ENCODE measurements around the gene SPATA31C1.
A peak's percentile ranks its signal among the peaks of the same experiment; 100 is the strongest.

Gene SPATA31C1

DNA sequence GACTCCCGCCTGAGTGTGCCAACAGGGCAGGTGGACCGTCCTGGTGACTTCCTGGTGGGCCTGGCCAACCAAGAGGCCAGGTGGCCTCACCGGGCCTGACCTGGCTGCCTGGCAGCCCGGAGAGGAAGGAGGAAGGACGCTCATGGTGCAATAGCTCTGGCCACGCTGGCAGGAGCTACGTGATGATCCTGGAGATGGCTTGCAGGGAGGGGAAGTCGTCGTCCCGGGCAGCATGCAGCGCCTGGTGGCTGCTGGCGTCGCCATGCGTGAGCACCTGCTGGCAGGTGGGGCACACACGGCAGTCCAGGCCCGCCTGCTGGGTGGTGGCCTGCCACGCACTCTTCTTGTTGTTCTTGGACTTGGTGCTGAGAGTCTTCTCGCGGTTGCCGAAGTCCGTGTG lies 26.3 kb downstream of the SPATA31C1 start:
- no peak for DNase-seq

DNA sequence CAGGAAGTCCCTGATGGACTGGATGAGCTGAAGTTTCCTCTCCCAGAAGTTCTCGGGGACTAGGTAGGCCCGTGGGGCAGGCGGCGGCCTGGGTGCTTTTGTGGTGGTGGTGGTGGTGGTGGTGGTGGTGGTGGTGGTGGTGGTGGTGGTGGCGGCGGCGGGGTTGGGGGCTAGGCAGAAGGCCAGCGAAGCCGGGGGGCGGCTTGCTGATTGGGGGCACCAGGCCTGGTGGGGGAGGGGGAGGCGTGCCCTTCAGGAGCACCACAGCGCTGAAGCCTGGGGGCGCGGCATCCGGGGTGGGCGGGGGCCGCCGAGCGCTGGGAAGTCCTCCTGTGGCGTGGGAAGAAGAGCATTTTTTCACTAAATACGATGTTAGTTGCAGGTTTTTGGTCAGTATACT lies 26.9 kb downstream of the SPATA31C1 start:
- no peak for DNase-seq

DNA sequence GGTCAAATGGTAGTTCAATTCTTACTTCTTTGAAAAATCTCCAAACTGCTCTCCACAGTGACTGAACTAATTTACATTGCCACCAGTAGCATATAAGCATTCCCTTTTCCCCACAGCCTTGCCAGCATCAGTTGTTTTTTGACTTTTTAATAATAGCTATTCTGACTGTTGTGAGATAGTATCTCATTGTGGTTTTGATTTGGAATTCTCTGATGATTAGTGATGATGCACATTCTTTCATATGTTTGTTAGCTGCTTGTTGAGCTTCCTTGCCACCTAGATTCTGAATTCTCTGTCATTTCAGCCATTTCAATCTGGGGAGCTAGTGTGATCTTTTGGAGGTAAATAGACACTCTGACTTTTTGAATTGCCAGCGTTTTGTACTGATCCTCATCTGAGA lies 32.5 kb downstream of the SPATA31C1 start:
- no peak for DNase-seq

DNA sequence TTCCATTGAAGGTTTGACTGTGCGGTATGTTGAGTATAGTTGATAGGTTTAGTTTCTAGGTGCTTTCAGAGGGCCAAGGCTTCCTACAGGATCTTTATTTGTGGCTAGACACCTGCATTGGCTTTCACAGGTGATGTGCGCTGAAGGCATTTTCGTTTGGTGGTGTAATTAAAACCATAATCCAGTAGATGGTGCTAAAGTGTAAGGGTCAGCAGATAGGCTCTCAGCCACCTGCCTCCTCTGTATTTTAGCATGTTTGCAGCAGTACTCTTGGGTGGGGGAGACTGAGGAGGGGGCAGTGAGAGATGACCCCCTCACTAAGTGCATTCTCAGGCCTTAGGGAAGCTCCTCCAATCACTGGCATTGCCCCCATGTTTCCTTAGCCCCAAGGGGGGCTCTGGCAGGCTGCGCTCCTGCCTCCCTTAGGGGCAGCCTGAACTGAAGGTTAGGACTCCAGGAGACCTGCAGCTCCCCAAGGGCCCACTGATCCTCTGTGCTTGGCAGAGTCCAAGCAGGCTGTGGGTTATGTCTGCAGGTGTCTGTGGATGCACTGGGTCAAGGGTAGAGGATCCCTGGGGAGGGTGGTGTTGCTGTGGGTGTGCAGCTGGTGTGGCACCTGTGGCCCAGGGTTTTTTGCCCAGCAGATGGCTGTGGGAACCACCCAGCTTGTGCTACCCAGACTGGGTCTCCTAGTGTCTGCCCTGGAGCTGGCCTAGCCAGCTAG lies 33.2 kb downstream of the SPATA31C1 start:
- peak; percentile 36 for DNase-seq

DNA sequence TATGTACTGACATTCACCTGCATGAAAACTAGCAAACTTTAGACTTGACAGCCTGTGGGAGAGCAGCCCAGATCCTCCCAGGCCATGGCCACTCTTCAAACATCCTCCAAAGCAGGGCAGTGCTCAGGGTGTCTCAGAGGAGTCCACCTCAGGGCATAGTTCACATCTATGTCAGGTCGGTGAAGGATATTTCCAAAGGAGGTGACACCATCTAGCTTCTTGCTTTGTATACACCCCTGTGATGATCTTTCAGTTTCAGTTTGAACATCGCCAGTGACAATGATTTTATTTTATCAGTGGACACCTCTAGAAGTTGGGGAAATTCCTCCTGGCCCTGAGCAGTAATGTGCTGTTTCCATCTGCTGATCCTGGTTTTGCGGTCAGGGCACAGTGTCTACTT lies 36.5 kb downstream of the SPATA31C1 start:
- no peak for DNase-seq

DNA sequence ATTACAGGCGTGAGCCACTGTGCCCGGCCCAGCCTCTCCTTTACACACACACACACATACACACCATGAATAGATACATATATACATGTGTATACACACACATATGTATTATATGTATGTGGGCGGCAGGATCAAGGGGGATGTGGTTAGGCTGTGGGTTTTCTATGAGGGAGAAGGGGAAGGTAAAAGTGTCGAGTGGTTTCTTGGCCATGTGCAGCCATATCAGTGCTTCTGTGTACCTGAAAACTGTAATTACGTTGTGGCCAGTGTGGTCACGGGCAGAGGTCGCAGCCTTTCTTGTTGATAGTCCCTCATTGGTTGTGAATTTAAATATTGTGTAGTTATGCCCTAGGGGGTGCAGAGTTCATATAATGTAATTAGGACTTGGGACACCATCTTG lies 40.1 kb downstream of the SPATA31C1 start:
- no peak for DNase-seq

DNA sequence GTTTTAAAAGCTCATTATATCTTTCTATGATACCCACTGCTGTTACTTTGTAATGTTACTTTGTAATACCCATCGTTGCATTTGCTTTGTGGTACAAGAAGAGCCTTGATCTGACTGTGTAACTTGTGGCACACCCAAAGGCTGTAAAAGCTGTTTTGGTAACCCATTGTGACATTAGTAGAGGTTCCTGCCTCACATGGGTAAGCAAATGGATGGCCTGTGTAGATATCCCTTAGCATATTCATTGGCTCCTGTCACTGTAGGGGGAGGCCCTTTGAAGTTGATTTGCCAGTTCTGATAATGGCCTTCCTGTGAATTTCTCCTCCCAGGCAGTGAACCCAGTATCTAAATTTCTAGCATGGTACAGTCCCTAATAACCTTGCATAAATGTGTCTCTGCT lies 40.8 kb downstream of the SPATA31C1 start:
- no peak for DNase-seq

DNA sequence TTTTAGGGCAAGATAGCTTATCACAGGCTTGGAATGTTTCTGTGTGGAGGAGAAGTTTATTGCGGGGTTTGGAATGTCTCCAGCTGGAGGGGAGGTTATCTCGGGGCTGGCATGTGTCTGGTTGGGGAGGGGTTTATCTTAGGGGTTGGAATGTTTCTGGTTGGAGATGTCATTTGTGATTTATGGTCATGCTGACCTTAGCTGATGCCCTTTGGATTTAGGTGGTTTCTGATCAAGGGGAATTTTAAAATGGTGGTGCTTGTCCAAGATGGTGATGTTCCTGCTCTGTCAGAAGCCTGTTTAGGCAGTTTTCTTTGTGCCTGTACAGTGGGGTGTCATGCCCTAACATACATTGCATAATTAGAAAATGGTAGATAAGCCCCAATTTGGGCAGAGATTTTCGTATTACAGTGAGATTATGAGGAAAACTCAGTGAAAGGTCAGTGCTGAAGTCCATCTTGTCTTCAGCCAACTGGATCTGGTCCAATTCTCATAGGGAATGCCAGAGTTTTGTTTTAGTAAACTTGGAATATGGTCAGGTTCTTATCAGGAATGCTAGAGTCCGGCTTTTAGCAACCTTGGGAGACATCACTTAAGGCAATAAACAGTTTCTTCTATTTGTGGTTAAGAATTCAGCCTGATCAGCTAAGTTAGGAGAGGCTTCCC lies 42.3 kb downstream of the SPATA31C1 start:
- DNase-seq = no peak

DNA sequence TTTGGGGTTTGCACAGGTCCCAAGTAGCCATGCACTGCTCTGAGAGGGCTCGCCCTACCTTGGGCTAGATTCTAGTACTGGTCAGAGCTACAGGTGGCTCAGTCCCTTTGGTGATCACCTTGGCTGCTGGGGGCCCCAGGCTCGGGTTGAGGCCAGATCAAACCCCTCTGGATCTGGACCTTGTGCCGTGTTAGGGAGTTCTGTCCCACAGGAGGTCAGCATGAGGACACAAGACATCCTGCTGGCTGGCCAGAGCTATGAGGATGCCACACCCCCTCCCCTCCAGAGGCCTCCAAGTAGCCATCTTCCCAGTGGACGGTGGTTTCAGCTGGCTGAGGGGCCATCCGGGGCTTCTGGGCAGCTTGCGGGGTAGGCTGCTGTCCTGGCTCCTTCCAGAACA lies 46.0 kb downstream of the SPATA31C1 start:
- DNase-seq = no peak

DNA sequence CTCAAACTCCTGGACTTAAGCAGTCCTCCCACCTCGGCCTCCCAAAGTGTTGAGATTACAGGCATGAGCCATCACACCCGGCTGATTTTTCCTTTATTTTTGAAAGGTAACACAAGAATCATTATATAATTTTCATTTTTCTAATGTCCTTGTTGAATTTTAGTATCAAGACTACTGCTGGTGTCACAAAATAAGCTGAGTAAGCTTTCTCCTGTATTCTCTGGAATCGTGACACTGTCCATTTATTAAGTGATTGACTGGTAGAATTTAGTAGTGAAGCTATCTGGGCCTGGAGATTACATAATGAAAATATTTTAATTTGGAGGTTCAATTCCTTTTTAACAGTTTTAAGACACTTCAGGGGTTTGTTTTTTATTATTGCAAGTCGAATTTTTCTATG lies 47.1 kb downstream of the SPATA31C1 start:
- DNase-seq = no peak

DNA sequence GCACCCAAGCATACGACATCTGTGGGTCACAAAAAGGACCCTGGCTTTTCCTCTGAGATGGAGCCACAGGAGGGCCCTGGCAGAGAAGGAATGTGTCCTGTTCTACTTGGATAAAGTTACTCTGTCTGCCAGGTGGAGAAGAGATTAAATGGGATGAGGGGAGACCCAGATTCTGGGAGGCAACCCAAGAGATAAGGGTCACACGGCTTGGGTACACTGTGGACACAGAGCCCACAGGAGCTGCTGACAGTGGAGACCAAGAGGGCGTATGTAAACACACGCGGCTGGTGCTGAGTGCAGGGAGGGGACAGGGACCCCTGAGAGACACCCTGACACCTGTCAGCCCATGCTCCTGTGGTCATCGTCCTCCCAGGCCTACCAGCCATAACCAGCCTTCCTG lies 50.4 kb downstream of the SPATA31C1 start:
- no peak for DNase-seq

DNA sequence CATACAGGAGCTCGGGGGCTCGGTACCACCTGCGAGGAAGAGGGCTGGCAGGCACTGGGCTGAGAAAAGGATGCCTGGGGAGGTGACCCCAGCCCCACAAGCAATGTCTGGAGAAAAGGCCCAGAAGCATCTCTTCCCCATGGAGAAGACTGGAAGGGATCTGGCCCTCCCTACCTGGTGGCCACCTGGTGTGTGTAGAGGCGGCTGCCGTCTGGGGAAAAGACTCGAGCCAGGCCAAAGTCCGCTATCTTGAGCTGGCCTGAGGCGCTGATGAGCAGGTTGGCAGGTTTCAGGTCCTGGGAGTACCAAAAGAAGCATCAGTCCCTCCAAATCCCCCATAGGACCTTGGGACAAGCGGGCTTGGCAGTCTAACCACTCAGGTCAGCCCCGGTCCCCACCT lies 52.8 kb downstream of the SPATA31C1 start:
- DNase-seq = no peak

DNA sequence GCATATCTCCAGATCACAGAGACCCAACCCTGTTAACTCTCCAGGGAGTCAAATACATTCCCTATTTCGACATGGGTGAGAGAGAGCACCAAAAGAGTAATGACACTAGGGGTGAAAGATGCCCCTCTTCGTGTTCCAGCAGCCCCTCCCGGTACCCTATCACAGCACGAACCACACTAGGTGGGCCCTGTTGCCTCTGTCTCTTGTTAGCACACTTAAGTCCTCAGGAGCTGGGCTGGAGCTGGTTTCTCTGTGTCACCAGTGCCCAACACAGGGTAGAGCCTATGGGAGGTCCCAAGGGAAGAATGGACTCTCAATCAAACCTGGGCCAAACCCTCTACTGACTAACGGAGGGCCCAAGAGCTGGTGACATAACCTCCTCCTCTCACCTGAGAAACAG lies 55.4 kb downstream of the SPATA31C1 start:
- DNase-seq = no peak

All from NCI-H69 (cell line).